GM21515 (cell line): ENCODE measurements around the gene ZCCHC14.
"Not testable (repeated sequence)": the region's sequence is repeated elsewhere in the genome, so short reads cannot be mapped to it uniquely, and the experiment has no call there.

Experiments used
- ATAC-seq: cut with Tn5 transposase; IDR thresholded peaks from one replicate; pipeline ENCODE4 v1.9.1; 2021; ENCODE audit not compliant: unreplicated experiment

Gene ZCCHC14

GRCh38 chr16:87482266-87482665, 10.6 kb downstream of the ZCCHC14 start:
- ATAC-seq, result no peak

- not testable (repeated sequence) for ATAC-seq
These were observed 11.1 kb downstream of the ZCCHC14 start for GRCh38 chr16:87481711-87482110.

GRCh38 chr16:87477209-87477981, 15.4 kb downstream of the ZCCHC14 start:
- not testable (repeated sequence) for ATAC-seq

- no peak for ATAC-seq
These were observed 18.2 kb downstream of the ZCCHC14 start for GRCh38 chr16:87474566-87474996.

GRCh38 chr16:87474017-87474416, 18.8 kb downstream of the ZCCHC14 start:
- no peak for ATAC-seq

GRCh38 chr16:87472935-87473334, 19.9 kb downstream of the ZCCHC14 start:
- ATAC-seq, result no peak

- ATAC-seq, result no peak
These were observed 20.6 kb downstream of the ZCCHC14 start for GRCh38 chr16:87472142-87472778.

- no peak for ATAC-seq
These were observed 21.3 kb downstream of the ZCCHC14 start for GRCh38 chr16:87471278-87472141.

- ATAC-seq, result no peak
These were observed 22.5 kb downstream of the ZCCHC14 start for GRCh38 chr16:87470332-87470731.

GRCh38 chr16:87469169-87469568, 23.7 kb downstream of the ZCCHC14 start:
- ATAC-seq, result no peak

GRCh38 chr16:87468550-87468949, 24.3 kb downstream of the ZCCHC14 start:
- no peak for ATAC-seq

- ATAC-seq, result no peak
These were observed 25.8 kb downstream of the ZCCHC14 start for GRCh38 chr16:87466975-87467501.

GRCh38 chr16:87465879-87466278, 26.9 kb downstream of the ZCCHC14 start:
- no peak for ATAC-seq

GRCh38 chr16:87465306-87465705, 27.5 kb downstream of the ZCCHC14 start:
- ATAC-seq, result no peak

GRCh38 chr16:87464691-87465300, 28.0 kb downstream of the ZCCHC14 start:
- no peak for ATAC-seq

- ATAC-seq, result no peak
These were observed 28.8 kb downstream of the ZCCHC14 start for GRCh38 chr16:87463722-87464690.

- no peak for ATAC-seq
These were observed 31.3 kb downstream of the ZCCHC14 start for GRCh38 chr16:87461466-87461991.

GRCh38 chr16:87460936-87461335, 31.9 kb downstream of the ZCCHC14 start:
- no peak for ATAC-seq

GRCh38 chr16:87459833-87460232, 33.0 kb downstream of the ZCCHC14 start:
- ATAC-seq, result no peak
